Esophagus muscularis mucosa (tissue), 4 donors: Measurements from ENCODE around the gene CYP1A2. TPM values are rescaled to one million over a fixed set of nuclear protein-coding genes. Genes with fewer than 3 reads are reported as not detected.

Experiments used
- DNase-seq: peaks from one replicate; pipeline ENCODE4 v3.0.0-alpha.2; 2017; ENCODE audit errors: extremely low spot score
- H3K27ac ChIP-seq, 4 donors: fragments of 200-600 bp; sonication (generic); replicated peaks in 1 of 4; 1 replicate in 3 of 4; 2 replicates in 1 of 4; pipeline ENCODE4 v1.5.1; 2016 to 2019; ENCODE audit warnings: mild to moderate bottlenecking in 1 of 4
- H3K27me3 ChIP-seq, 4 donors: fragments of 200-600 bp; sonication (generic); one replicate each; pipeline versions ENCODE4 v1.5.1 to v1.6.0; 2016 to 2019
- H3K36me3 ChIP-seq, 4 donors: fragments of 200-600 bp; sonication (generic); one replicate each; pipeline ENCODE4 v1.5.1; 2016 to 2019
- H3K4me1 ChIP-seq, 4 donors: fragments of 200-600 bp; sonication (generic); one replicate each; pipeline ENCODE4 v1.5.1; 2016 to 2019
- H3K4me3 ChIP-seq, 4 donors: fragments of 200-600 bp; sonication (generic); 1 replicate in 2 of 4; 2 replicates in 2 of 4; pipeline ENCODE4 v1.5.1; 2016 to 2019; ENCODE audit warnings: mild to moderate bottlenecking in 4 of 4, moderate library complexity in 1 of 4
- H3K9me3 ChIP-seq, 4 donors: fragments of 200-600 bp; sonication (generic); 1 replicate in 3 of 4; 2 replicates in 1 of 4; pipeline ENCODE4 v1.5.1; 2016 to 2019
- EP300 ChIP-seq: sonication (generic); formaldehyde crosslinking; IDR thresholded peaks from one replicate; pipeline ENCODE4 v1.6.1; 2017; ENCODE audit warnings: antibody characterized with exemption
- POLR2A ChIP-seq: fragments of 450-650 bp; IDR thresholded peaks from one replicate; pipeline ENCODE4 v1.6.1; 2017; ENCODE audit warnings: antibody characterized with exemption, moderate library complexity, mild to moderate bottlenecking, low read depth
- POLR2AphosphoS5 ChIP-seq, 2 donors: sonication (generic); formaldehyde crosslinking; IDR thresholded peaks; one replicate each; pipeline ENCODE4 v1.6.1; 2017; ENCODE audit warnings: antibody characterized with exemption in 2 of 2
- WGBS: methylation state at CpG from one replicate; pipeline ENCODE4 v1.1.5; 2018; 5-methylcytosine and 5-hydroxymethylcytosine counted together
- intact Hi-C: fragments of 100-400 bp; cut with DNase I; formaldehyde crosslinking; loops from one replicate; pipeline ENCODE4 v1.15.1; 2023
- total RNA-seq, 4 donors: library from RNA; depleted of rRNA; stranded (reverse); fragments of >200 nt; gene quantifications; one replicate each; pipeline versions ENCODE4 v1.1.0 to v1.2.1, GENCODE V29; 2016
- TF ChIP-seq, protein P1 (sequence below), 3 experiments: fragments of 200-600 bp in 2 of 3; fragments of 450-650 bp in 1 of 3; sonication (generic) in 2 of 3; IDR thresholded peaks; one replicate each; pipeline ENCODE4 v1.5.1; 2017 to 2019; ENCODE audit warnings: antibody characterized with exemption in 3 of 3, mild to moderate bottlenecking in 2 of 3, moderate library complexity in 1 of 3

CYP1A2 gene
- total RNA-seq, 4 donors from 2014 or later, result not detected

DNA sequence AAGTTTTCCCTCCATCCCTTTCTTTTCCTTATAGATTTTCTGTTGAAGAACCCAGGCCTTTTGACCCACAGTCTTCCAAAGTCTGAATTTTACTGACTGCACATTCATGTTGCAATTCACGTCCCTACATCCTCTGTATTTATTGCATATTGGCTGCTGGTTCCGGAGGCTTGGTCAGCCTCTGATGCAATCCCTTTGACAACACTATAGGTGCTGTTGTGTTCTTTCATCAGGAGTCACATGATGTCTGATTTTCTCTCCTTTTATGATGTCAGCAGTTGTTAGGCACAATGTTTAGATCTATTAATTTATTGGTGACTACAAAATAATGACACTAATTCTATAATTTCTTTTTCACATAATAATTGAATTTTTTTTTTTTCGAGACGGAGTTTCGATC, 32.0 kb upstream of the CYP1A2 start:
- TF ChIP-seq, protein P1, sequence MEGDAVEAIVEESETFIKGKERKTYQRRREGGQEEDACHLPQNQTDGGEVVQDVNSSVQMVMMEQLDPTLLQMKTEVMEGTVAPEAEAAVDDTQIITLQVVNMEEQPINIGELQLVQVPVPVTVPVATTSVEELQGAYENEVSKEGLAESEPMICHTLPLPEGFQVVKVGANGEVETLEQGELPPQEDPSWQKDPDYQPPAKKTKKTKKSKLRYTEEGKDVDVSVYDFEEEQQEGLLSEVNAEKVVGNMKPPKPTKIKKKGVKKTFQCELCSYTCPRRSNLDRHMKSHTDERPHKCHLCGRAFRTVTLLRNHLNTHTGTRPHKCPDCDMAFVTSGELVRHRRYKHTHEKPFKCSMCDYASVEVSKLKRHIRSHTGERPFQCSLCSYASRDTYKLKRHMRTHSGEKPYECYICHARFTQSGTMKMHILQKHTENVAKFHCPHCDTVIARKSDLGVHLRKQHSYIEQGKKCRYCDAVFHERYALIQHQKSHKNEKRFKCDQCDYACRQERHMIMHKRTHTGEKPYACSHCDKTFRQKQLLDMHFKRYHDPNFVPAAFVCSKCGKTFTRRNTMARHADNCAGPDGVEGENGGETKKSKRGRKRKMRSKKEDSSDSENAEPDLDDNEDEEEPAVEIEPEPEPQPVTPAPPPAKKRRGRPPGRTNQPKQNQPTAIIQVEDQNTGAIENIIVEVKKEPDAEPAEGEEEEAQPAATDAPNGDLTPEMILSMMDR (IDR thresholded peaks at IDR 0.05), result no peak
- TF ChIP-seq EP300 (no peak), POLR2AphosphoS5 (IDR thresholded peaks at IDR 0.05) (no peak), POLR2A (no peak)
- 78% methylated on average over 5 of the region's 5 CpGs for WGBS
- Histone ChIP-seq H3K4me3 (no peak overlapping the region), H3K4me1 (no peaks in the 10 kb centered on the region), H3K36me3 (no peaks in the 10 kb centered on the region), H3K27me3 (no peaks in the 10 kb centered on the region), H3K9me3 (no peaks in the 10 kb centered on the region), H3K27ac (no peak overlapping the region)
- intact Hi-C loops, result no loop called here
- DNase-seq, result peak; percentile 19

DNA sequence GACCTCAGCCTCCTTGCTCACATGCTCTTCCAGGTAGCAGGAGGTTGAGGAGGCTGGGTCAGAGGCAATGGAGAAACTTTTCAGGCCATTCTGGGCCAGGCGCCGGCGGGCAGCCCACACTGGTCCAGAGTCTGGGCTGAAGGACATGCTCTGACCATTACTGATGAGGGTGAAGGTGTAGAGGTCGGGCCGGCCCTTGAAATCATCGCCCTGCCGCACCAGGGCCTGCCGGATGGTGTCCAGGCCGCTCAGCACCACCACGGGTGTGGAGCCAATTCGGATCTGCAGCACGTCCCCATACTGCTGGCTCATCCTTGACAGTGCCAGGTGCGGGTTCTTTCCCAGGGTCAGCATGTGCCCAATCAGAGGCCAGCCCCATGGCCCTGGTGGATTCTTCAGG, 26.1 kb upstream of the CYP1A2 start:
- no peak for DNase-seq
- H3K27me3 ChIP-seq, result peaks cover 0 to 21% (median 0%) of the 10 kb centered on the region in 4 donors
- intact Hi-C loops, result no loop called here
- whole genome bisulfite sequencing, result 89% methylated on average over 10 of the region's 13 CpGs
- TF ChIP-seq POLR2AphosphoS5 (IDR thresholded peaks at IDR 0.05), result no peak
- no peaks in the 10 kb centered on the region for H3K9me3 ChIP-seq
- peaks cover 10 to 20% (median 19%) of the 10 kb centered on the region in 4 donors for H3K4me1 ChIP-seq
- no peak overlapping the region for H3K4me3 ChIP-seq
- no peak overlapping the region for H3K27ac ChIP-seq
- no peaks in the 10 kb centered on the region for H3K36me3 ChIP-seq

DNA sequence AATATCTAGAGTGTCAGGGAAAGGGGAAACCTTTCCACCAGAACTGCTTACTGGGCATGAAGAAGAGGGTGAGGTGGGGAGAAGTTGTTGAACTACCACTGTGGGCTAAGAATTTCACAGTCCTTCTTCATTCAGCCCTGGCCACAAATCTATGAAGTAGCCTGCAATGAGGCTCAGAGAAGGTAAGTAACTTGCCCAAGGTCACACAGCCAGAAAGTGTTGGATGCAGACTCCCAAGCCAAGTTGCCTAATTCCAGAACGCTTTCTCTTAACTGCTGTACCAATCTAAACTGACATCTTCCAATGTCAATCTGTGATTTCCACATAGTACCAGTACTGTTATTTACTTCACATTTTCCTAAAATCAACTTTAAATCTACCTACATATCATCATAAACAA, 25.5 kb upstream of the CYP1A2 start:
- Histone ChIP-seq H3K27me3 (peaks cover 0 to 25% (median 0%) of the 10 kb centered on the region in 4 donors), H3K4me3 (no peak overlapping the region), H3K36me3 (no peaks in the 10 kb centered on the region), H3K27ac (no peak overlapping the region), H3K9me3 (no peaks in the 10 kb centered on the region), H3K4me1 (peaks cover 11 to 20% (median 19%) of the 10 kb centered on the region in 4 donors)
- no peak for TF ChIP-seq POLR2A
- TF ChIP-seq, protein P1 (IDR thresholded peaks at IDR 0.05), result no peak
- no peak for TF ChIP-seq POLR2AphosphoS5 (IDR thresholded peaks at IDR 0.05)
- intact Hi-C loops, result no loop called here
- WGBS, result 65% methylated on average over 1 of the region's 1 CpG
- DNase-seq, result no peak

DNA sequence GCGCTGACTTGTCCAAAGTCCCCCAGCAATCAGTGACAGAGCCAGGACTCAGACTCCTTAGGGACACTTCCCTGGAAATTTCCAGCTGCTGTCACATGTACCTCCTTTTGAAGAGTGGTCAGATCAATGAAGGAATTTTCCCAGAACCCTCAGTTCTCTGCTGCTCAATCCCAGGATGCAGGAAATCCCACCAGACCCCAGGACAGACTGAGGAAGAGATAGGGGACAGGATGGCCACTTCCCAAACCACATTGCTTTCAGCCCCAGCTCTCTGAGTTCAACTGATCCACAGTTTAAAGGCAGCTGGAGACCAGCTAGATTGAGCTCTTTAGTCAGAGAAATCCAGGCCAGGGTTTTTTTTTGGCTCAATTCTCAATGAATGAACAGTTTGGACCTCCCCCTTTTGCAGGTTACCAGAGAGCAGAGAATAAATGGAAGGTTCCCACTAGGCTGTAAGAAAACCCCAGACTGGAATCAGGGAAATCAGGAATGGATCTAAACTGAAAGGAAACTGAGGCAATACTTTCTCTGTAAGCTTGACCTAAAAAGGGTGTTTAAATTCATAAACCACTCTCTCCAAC, 24.8 kb upstream of the CYP1A2 start:
- no peak for DNase-seq
- intact Hi-C loops, result no loop called here

DNA sequence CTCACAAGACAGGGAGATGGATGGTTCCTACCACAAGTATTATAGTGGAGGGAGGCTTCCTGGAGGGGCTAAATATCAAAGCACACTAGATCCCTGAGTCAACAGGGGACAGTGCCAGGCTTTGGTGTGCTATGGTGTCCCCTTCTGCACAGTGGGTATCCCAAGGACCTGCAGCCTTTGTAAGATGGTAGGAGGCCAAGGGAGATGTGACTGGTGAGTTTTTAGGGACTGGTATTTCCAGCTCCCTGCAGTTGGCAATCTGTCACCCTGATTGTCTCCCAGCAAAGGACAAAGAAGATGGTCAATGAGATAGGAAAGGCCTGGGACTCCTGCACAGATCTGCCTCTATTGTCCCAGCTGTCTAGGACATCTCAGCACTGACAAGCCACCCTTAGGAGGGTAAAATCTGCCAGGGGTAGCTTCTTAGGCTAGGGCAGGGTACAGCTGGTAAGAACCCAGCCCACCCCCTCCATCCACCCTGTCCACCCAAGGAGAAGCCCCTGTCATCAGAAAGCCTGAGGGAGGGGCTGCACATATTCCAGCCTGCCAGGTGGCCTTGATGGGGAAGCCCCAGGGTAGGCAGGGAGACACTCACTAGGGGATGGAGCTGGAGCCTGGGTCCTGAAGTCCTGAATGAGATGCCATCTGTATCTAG, 23.9 kb upstream of the CYP1A2 start:
- TF ChIP-seq, protein P1 (IDR thresholded peaks at IDR 0.05), result no peak
- TF ChIP-seq POLR2A (no peak), EP300 (no peak), POLR2AphosphoS5 (IDR thresholded peaks at IDR 0.05) (no peak)
- no peak overlapping the region for H3K4me3 ChIP-seq

More for the DNA sequence above, 24.8 kb upstream of the CYP1A2 start:
- Histone ChIP-seq H3K27me3 (peaks cover 0 to 31% (median 0%) of the 10 kb centered on the region in 4 donors), H3K27ac (no peak overlapping the region), H3K4me3 (no peak overlapping the region), H3K4me1 (peaks cover 11 to 20% (median 19%) of the 10 kb centered on the region in 4 donors), H3K36me3 (no peaks in the 10 kb centered on the region), H3K9me3 (no peaks in the 10 kb centered on the region)
- 55% methylated on average over 1 of the region's 1 CpG for WGBS
- TF ChIP-seq POLR2A, result no peak
- no peak for TF ChIP-seq EP300
- TF ChIP-seq, protein P1 (IDR thresholded peaks at IDR 0.05), result no peak
- no peak for TF ChIP-seq POLR2AphosphoS5 (IDR thresholded peaks at IDR 0.05)

More for the DNA sequence above, 23.9 kb upstream of the CYP1A2 start:
- H3K36me3 ChIP-seq, result no peaks in the 10 kb centered on the region
- peaks cover 11 to 20% (median 19%) of the 10 kb centered on the region in 4 donors for H3K4me1 ChIP-seq
- no peaks in the 10 kb centered on the region for H3K9me3 ChIP-seq
- DNase-seq, result no peak
- intact Hi-C loops, result no loop called here
- H3K27me3 ChIP-seq, result peaks cover 0 to 33% (median 0%) of the 10 kb centered on the region in 4 donors
- no peak overlapping the region for H3K27ac ChIP-seq
